ENCODE measurements around the gene EGFR. TPM values are rescaled to one million over a fixed set of nuclear protein-coding genes. Genes with fewer than 3 reads are reported as not detected.

The EGFR gene
- total and polyA plus RNA-seq, 7 donors, result 3.6 to 61.5 (median 35.6) TPM

- intact Hi-C loops (cut with DNase I), result no loop called here
- H3K36me3 ChIP-seq, result peaks cover 49 to 88% (median 55%) of the 10 kb centered on the region in 4 donors
- H3K27me3 ChIP-seq, result no peaks in the 10 kb centered on the region
- H3K4me1 ChIP-seq, result peaks cover 0 to under 1% (median 0%) of the 10 kb centered on the region in 4 donors
- no peaks in the 10 kb centered on the region for H3K9me3 ChIP-seq
- no peak overlapping the region for H3K4me3 ChIP-seq
- no peak overlapping the region for H3K27ac ChIP-seq
- no peak for TF ChIP-seq CTCF (IDR thresholded peaks at IDR 0.05)
- TF ChIP-seq EP300 (IDR thresholded peaks at IDR 0.05), result no peak
- no peak for TF ChIP-seq POLR2A (IDR thresholded peaks at IDR 0.05)
- TF ChIP-seq POLR2AphosphoS5 (IDR thresholded peaks at IDR 0.05), result no peak
- WGBS, 2 donors, result 83 to 90% methylated on average over 16 of the region's 16 CpGs
- no peak for DNase-seq
Observed at GRCh38 chr7:55205124-55205955, 186.5 kb downstream of the EGFR start.

DNA sequence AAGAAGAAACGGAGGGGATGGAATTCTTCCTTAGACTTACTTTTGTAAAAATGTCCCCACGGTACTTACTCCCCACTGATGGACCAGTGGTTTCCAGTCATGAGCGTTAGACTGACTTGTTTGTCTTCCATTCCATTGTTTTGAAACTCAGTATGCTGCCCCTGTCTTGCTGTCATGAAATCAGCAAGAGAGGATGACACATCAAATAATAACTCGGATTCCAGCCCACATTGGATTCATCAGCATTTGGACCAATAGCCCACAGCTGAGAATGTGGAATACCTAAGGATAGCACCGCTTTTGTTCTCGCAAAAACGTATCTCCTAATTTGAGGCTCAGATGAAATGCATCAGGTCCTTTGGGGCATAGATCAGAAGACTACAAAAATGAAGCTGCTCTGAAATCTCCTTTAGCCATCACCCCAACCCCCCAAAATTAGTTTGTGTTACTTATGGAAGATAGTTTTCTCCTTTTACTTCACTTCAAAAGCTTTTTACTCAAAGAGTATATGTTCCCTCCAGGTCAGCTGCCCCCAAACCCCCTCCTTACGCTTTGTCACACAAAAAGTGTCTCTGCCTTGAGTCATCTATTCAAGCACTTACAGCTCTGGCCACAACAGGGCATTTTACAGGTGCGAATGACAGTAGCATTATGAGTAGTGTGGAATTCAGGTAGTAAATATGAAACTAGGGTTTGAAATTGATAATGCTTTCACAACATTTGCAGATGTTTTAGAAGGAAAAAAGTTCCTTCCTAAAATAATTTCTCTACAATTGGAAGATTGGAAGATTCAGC, 187.6 kb downstream of the EGFR start:
- Histone ChIP-seq H3K27ac (no peak overlapping the region), H3K4me1 (peaks cover 0 to 4% (median 0%) of the 10 kb centered on the region in 4 donors), H3K9me3 (no peaks in the 10 kb centered on the region), H3K27me3 (no peaks in the 10 kb centered on the region), H3K4me3 (no peak overlapping the region), H3K36me3 (peaks cover 45 to 77% (median 47%) of the 10 kb centered on the region in 4 donors)
- no peak for DNase-seq
- intact Hi-C loops (cut with DNase I), result no loop called here
- no peak for TF ChIP-seq POLR2A (IDR thresholded peaks at IDR 0.05)
- 90 to 92% methylated on average over 9 of the region's 9 CpGs for WGBS, 2 donors

GRCh38 chr7:55207436-55208125, 188.8 kb downstream of the EGFR start:
- TF ChIP-seq EP300 (IDR thresholded peaks at IDR 0.05) (no peak), CTCF (IDR thresholded peaks at IDR 0.05) (no peak), POLR2AphosphoS5 (IDR thresholded peaks at IDR 0.05) (no peak), POLR2A (IDR thresholded peaks at IDR 0.05) (no peak)
- no peak overlapping the region for H3K27ac ChIP-seq
- no peaks in the 10 kb centered on the region for H3K9me3 ChIP-seq
- H3K4me1 ChIP-seq, result peaks cover 0 to 4% (median 0%) of the 10 kb centered on the region in 4 donors
- 83 to 92% methylated on average over 4 of the region's 4 CpGs for WGBS, 2 donors
- no peak overlapping the region for H3K4me3 ChIP-seq
- intact Hi-C loops (cut with DNase I), result no loop called here
- H3K36me3 ChIP-seq, result peaks cover 33 to 66% (median 36%) of the 10 kb centered on the region in 4 donors
- no peak for DNase-seq
- no peaks in the 10 kb centered on the region for H3K27me3 ChIP-seq

DNA sequence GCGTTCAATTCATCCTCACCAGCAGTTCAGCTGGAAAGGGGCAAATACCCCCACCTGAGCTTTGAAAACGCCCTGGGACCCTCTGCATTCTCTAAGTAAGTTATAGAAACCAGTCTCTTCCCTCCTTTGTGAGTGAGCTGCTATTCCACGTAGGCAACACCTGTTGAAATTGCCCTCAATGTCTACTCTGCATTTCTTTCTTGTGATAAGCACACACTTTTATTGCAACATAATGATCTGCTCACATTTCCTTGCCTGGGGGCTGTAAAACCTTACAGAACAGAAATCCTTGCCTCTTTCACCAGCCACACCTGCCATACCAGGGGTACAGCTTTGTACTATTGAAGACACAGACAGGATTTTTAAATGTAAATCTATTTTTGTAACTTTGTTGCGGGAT, 190.5 kb downstream of the EGFR start:
- DNase-seq, result no peak
- Histone ChIP-seq H3K9me3 (no peaks in the 10 kb centered on the region), H3K27me3 (no peaks in the 10 kb centered on the region), H3K27ac (no peak overlapping the region), H3K4me1 (peaks cover 0 to 11% (median 3%) of the 10 kb centered on the region in 4 donors), H3K36me3 (peaks cover 24 to 48% (median 29%) of the 10 kb centered on the region in 4 donors), H3K4me3 (no peak overlapping the region)
- intact Hi-C loops (cut with DNase I), result no loop called here
- TF ChIP-seq POLR2AphosphoS5 (IDR thresholded peaks at IDR 0.05) (no peak), POLR2A (IDR thresholded peaks at IDR 0.05) (no peak), EP300 (IDR thresholded peaks at IDR 0.05) (no peak), CTCF (IDR thresholded peaks at IDR 0.05) (no peak)
- WGBS, 2 donors, result 18 to 59% methylated on average over 4 of the region's 4 CpGs

Measured in sigmoid colon (tissue), 7 donors.